Measurements from ENCODE around the gene DEFB131B. TPM values are rescaled to one million over a fixed set of nuclear protein-coding genes. Genes with fewer than 3 reads are reported as not detected.

The DEFB131B gene
- total RNA-seq, 4 donors from 2014 or later: not detected

DNA sequence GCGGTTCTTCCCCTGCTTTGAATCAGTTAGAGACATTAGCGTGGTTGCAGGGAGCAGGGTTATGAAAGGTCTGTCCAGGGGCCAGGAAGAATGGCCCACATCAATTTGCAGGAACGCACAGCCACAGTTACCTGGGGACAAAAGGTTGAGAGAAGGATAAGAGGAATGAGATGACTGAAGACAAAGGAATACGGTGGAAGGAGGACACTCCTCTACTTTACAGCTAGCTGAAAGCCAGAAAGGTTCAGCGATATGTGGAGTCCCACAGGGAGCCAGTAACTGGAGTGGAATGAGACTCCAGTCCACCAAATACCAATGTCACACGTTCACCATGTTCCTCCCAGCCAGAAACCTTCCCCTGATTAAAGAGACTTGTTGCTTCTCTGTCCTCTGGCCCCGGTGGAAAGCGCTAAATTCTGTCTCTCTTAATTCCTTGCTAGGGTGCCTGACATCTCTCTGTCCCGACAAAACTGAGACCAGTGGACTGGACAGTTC, 39.4 kb downstream of the DEFB131B start:
- 76 to 82% methylated on average over 3 to 8 of the region's 9 CpGs for WGBS, 2 donors (ENCODE audit: low coverage in 1 of 2)
- H3K27me3 ChIP-seq: no peaks in the 10 kb centered on the region
- no peak for ATAC-seq
- TF ChIP-seq CTCF (IDR thresholded peaks at IDR 0.05) (no peak), POLR2A (IDR thresholded peaks at IDR 0.05) (no peak), EP300 (IDR thresholded peaks at IDR 0.05) (no peak), POLR2AphosphoS5 (IDR thresholded peaks at IDR 0.05) (no peak)
- H3K4me1 ChIP-seq: no peaks in the 10 kb centered on the region
- no peak overlapping the region for H3K27ac ChIP-seq
- peaks cover 0 to 76% of the 10 kb centered on the region in 2 donors for H3K36me3 ChIP-seq
- H3K9me3 ChIP-seq: no peaks in the 10 kb centered on the region
- H3K4me3 ChIP-seq: no peak overlapping the region

- Histone ChIP-seq H3K27me3 (no peaks in the 10 kb centered on the region), H3K4me1 (peaks cover 7 to 52% (median 21%) of the 10 kb centered on the region in 3 donors), H3K9me3 (no peaks in the 10 kb centered on the region), H3K4me3 (peak within 1 kb of the TSS; percentile 87 to 94), H3K27ac (peak within 1 kb of the TSS; percentile 88 to 92 (median 90)), H3K36me3 (peaks cover 0 to 12% of the 10 kb centered on the region in 2 donors)
- WGBS, 2 donors (ENCODE audit: low coverage in 1 of 2): 0% methylated on average over 25 to 33 of the region's 40 CpGs
- peak; percentile 94 for ATAC-seq
- TF ChIP-seq POLR2AphosphoS5 (IDR thresholded peaks at IDR 0.05): peak; percentile 5
- no peak for TF ChIP-seq EP300 (IDR thresholded peaks at IDR 0.05)
Observed at GRCh38 chr11:71927820-71928736, 49.8 kb downstream of the DEFB131B start, which contains the start of gene XNDC1N. Gene XNDC1N, minus strand, starts transcription at chr11:71928594. Its CDS starts 5,241 bp downstream, at chr11:71923353.

- Histone ChIP-seq H3K4me3 (peak within 1 kb of the TSS; percentile 87 to 94), H3K4me1 (peaks cover 10 to 61% (median 21%) of the 10 kb centered on the region in 3 donors), H3K9me3 (no peaks in the 10 kb centered on the region), H3K27ac (peak within 1 kb of the TSS; percentile 88 to 92 (median 90)), H3K36me3 (peaks cover 0 to 8% of the 10 kb centered on the region in 2 donors), H3K27me3 (no peaks in the 10 kb centered on the region)
- WGBS, 2 donors (ENCODE audit: low coverage in 1 of 2): 0 to 2% methylated on average over 6 to 19 of the region's 32 CpGs
- ATAC-seq: peak; percentile 99
- TF ChIP-seq CTCF (IDR thresholded peaks at IDR 0.05): no peak
- peak; percentile 48 for TF ChIP-seq POLR2AphosphoS5 (IDR thresholded peaks at IDR 0.05)
- no peak for TF ChIP-seq EP300 (IDR thresholded peaks at IDR 0.05)
- peak; percentile 21 to 29 for TF ChIP-seq POLR2A (IDR thresholded peaks at IDR 0.05)
Observed at GRCh38 chr11:71928737-71929443, 50.6 kb downstream of the DEFB131B start, which contains the start of gene RNF121. Gene RNF121, plus strand, starts transcription at chr11:71929046. Its CDS starts 16 bp downstream, at chr11:71929062.

DNA sequence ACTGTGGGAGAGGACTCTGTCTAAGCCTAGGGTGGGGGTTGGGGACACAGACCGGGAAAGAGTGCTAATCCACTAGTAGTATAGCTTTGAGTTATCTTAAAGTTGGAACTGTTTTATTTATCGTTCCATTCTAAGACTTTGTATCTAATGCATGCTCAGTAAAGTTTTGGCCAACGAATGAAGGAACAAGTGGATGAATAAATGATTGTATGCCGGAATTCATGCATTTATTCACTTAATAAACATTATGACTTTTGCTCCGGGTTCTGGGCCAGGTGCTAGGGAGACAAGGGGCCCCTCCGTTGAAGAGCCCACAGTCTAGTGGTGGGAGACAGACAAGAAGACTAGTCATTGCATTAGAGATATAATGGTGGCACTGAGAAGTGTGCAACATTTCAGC, 51.2 kb downstream of the DEFB131B start:
- no peaks in the 10 kb centered on the region for H3K9me3 ChIP-seq
- WGBS, 2 donors (ENCODE audit: low coverage in 1 of 2): 1 to 5% methylated on average over 6 of the region's 6 CpGs
- no peak for ATAC-seq
- no peak for TF ChIP-seq EP300 (IDR thresholded peaks at IDR 0.05)
- TF ChIP-seq POLR2AphosphoS5 (IDR thresholded peaks at IDR 0.05): no peak
- no peak for TF ChIP-seq CTCF (IDR thresholded peaks at IDR 0.05)
- H3K36me3 ChIP-seq: peaks cover 0 to 8% of the 10 kb centered on the region in 2 donors
- H3K27ac ChIP-seq: peak overlapping the region; percentile 39 to 92 (median 89)
- no peaks in the 10 kb centered on the region for H3K27me3 ChIP-seq
- peak overlapping the region; percentile 87 to 94 for H3K4me3 ChIP-seq
- peaks cover 10 to 67% (median 21%) of the 10 kb centered on the region in 3 donors for H3K4me1 ChIP-seq
